Lower leg skin (tissue), 3 donors: ENCODE data around the gene GLB1L2.

Experiments used
- CTCF ChIP-seq, 3 donors: fragments of 450-650 bp; IDR thresholded peaks; one replicate each; pipeline ENCODE4 v1.5.1; 2016; ENCODE audit warnings: antibody characterized with exemption in 3 of 3, mild to moderate bottlenecking in 3 of 3, moderate library complexity in 2 of 3
- POLR2A ChIP-seq, 2 donors: fragments of 450-650 bp; IDR thresholded peaks; one replicate each; pipeline ENCODE4 v1.6.1; 2016 to 2017; ENCODE audit warnings: antibody characterized with exemption in 2 of 2, mild to moderate bottlenecking in 1 of 2, moderate library complexity in 1 of 2

DNA sequence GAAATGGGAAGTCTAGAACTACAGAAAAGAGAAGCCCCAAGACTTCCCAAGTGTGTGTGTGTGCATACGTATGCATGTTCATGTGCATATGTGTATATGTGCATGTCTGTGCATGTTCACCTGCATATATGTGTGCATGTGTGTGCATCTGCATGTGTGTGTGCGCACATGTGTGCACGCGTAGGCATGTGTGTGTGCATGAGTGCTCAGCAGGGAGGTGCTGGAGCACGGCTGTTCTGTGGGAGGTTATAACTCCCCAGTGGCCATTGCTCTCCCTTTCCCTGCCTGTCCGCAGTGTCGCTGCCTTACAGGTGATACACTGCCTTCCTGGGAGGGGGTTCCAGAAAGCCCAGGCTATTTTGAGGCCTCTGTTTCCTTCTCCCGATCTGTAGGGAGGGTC, 50.5 kb downstream of the GLB1L2 start:
- no peak for TF ChIP-seq POLR2A (IDR thresholded peaks at IDR 0.05)
- no peak for TF ChIP-seq CTCF (IDR thresholded peaks at IDR 0.05)
